Smooth muscle cell (in vitro differentiated cells): ENCODE data around the gene NLRP4. TPM values are rescaled to one million over a fixed set of nuclear protein-coding genes. Genes with fewer than 3 reads are reported as not detected.

Experiments used
- DNase-seq: peaks from one replicate; lab custom pipeline; 2025; ENCODE audit not compliant: unreplicated experiment; lab: John Stamatoyannopoulos, UW
- H2AFZ ChIP-seq: fragments of 200-600 bp; sonication (generic); 2 replicates; pipeline ENCODE4 v1.6.0; 2016; ENCODE audit warnings: antibody characterized with exemption, low read depth, mild to moderate bottlenecking
- H3F3A ChIP-seq: fragments of 200-600 bp; sonication (generic); 2 replicates; pipeline ENCODE4 v1.6.0; 2017; ENCODE audit warnings: antibody characterized with exemption, low read depth
- H3K27ac ChIP-seq: fragments of 200-600 bp; sonication (generic); 2 replicates; pipeline ENCODE4 v1.5.1; 2016; ENCODE audit warnings: low read depth, mild to moderate bottlenecking
- H3K27me3 ChIP-seq: fragments of 200-600 bp; sonication (generic); 2 replicates; pipeline ENCODE4 v1.6.1; 2016; ENCODE audit warnings: low read depth, mild to moderate bottlenecking
- H3K36me3 ChIP-seq: fragments of 200-600 bp; sonication (generic); 2 replicates; pipeline ENCODE4 v1.5.1; 2016; ENCODE audit warnings: low read depth
- H3K4me1 ChIP-seq: fragments of 200-600 bp; sonication (generic); 2 replicates; pipeline ENCODE4 v1.5.1; 2016; ENCODE audit warnings: low read depth
- H3K4me2 ChIP-seq: fragments of 200-600 bp; sonication (generic); 2 replicates; pipeline ENCODE4 v1.6.0; 2016; ENCODE audit warnings: mild to moderate bottlenecking
- H3K4me3 ChIP-seq: fragments of 200-600 bp; sonication (generic); 2 replicates; pipeline ENCODE4 v1.5.1; 2016; ENCODE audit warnings: mild to moderate bottlenecking
- H3K79me2 ChIP-seq: fragments of 200-600 bp; sonication (generic); 2 replicates; pipeline ENCODE4 v1.6.0; 2016; ENCODE audit warnings: low read depth, mild to moderate bottlenecking
- H3K9ac ChIP-seq: fragments of 200-600 bp; sonication (generic); 2 replicates; pipeline ENCODE4 v1.6.0; 2016; ENCODE audit warnings: low read depth
- H3K9me3 ChIP-seq: fragments of 200-600 bp; sonication (generic); replicated peaks from 2 replicates; pipeline ENCODE4 v1.5.1; 2016; ENCODE audit warnings: low read depth
- H4K20me1 ChIP-seq: fragments of 200-600 bp; sonication (generic); 2 replicates; pipeline ENCODE4 v1.6.0; 2016; ENCODE audit warnings: low read depth
- WGBS: methylation state at CpG from one replicate; pipeline ENCODE4 v1.1.7; 2016; ENCODE audit warnings: low lambda C conversion rate; 5-methylcytosine and 5-hydroxymethylcytosine counted together
- polyA plus RNA-seq: library from polyadenylated mRNA; unstranded; fragments of >200 nt; fragmentation: Nextera tagmentation; extraction: Ambion mirVana; gene quantifications from 2 replicates; pipeline ENCODE4 v1.2.1, GENCODE V29; 2016
- total RNA-seq: library from RNA; depleted of rRNA; stranded (reverse); fragments of >200 nt; gene quantifications from 2 replicates; pipeline ENCODE4 v1.2.3, GENCODE V29; 2014
- TF ChIP-seq, protein P1 (sequence below): fragments of 200-600 bp; sonication (generic); IDR thresholded peaks from 2 replicates; pipeline ENCODE4 v1.5.1; 2017; ENCODE audit warnings: borderline replicate concordance, mild to moderate bottlenecking, antibody characterized with exemption; ENCODE audit not compliant: insufficient read depth, poor library complexity, severe bottlenecking

The NLRP4 gene, protein sequence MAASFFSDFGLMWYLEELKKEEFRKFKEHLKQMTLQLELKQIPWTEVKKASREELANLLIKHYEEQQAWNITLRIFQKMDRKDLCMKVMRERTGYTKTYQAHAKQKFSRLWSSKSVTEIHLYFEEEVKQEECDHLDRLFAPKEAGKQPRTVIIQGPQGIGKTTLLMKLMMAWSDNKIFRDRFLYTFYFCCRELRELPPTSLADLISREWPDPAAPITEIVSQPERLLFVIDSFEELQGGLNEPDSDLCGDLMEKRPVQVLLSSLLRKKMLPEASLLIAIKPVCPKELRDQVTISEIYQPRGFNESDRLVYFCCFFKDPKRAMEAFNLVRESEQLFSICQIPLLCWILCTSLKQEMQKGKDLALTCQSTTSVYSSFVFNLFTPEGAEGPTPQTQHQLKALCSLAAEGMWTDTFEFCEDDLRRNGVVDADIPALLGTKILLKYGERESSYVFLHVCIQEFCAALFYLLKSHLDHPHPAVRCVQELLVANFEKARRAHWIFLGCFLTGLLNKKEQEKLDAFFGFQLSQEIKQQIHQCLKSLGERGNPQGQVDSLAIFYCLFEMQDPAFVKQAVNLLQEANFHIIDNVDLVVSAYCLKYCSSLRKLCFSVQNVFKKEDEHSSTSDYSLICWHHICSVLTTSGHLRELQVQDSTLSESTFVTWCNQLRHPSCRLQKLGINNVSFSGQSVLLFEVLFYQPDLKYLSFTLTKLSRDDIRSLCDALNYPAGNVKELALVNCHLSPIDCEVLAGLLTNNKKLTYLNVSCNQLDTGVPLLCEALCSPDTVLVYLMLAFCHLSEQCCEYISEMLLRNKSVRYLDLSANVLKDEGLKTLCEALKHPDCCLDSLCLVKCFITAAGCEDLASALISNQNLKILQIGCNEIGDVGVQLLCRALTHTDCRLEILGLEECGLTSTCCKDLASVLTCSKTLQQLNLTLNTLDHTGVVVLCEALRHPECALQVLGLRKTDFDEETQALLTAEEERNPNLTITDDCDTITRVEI
- total RNA-seq (not detected in 2 replicates), polyA plus RNA-seq (not detected in 2 replicates)

DNA sequence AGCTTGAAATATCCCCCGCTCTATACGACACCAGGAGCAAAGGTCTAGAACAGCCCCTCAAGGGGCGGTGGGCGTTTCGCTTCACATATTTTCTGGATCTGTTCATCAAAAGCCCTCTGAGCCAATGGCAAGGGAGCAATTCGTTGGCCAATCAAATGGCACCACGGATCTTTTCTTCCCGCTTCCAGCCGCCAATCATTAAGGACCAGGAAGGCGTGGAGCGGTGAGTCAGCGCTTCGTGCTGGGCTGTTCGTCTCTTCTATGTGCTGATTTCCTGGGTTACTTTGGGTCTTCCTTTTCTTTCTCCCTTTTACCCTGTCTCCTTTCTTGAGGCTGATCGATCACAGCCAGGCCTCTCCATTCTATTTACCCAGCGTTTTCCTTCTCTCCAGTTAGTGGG lies at the start of gene NLRP4:
Gene NLRP4, plus strand, starts transcription at position 201 of the 400 bp plus-strand sequence. CDS start 15,541 bp downstream, outside the sequence.
- H3K27me3 ChIP-seq: no peaks in the 10 kb centered on the region
- no peaks in the 10 kb centered on the region for H3K79me2 ChIP-seq
- 88% methylated on average over 16 of the region's 16 CpGs for WGBS
- H3F3A ChIP-seq: no peaks in the 10 kb centered on the region
- no peak within 1 kb of the TSS for H3K9ac ChIP-seq
- H3K4me1 ChIP-seq: no peaks in the 10 kb centered on the region
- TF ChIP-seq, protein P1, sequence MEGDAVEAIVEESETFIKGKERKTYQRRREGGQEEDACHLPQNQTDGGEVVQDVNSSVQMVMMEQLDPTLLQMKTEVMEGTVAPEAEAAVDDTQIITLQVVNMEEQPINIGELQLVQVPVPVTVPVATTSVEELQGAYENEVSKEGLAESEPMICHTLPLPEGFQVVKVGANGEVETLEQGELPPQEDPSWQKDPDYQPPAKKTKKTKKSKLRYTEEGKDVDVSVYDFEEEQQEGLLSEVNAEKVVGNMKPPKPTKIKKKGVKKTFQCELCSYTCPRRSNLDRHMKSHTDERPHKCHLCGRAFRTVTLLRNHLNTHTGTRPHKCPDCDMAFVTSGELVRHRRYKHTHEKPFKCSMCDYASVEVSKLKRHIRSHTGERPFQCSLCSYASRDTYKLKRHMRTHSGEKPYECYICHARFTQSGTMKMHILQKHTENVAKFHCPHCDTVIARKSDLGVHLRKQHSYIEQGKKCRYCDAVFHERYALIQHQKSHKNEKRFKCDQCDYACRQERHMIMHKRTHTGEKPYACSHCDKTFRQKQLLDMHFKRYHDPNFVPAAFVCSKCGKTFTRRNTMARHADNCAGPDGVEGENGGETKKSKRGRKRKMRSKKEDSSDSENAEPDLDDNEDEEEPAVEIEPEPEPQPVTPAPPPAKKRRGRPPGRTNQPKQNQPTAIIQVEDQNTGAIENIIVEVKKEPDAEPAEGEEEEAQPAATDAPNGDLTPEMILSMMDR: no peak
- H3K4me3 ChIP-seq: no peak within 1 kb of the TSS
- H3K27ac ChIP-seq: no peak within 1 kb of the TSS
- H4K20me1 ChIP-seq: no peaks in the 10 kb centered on the region
- H3K36me3 ChIP-seq: no peaks in the 10 kb centered on the region
- no peak for DNase-seq
- no peak within 1 kb of the TSS for H2AFZ ChIP-seq
- H3K9me3 ChIP-seq: peaks cover 13% of the 10 kb centered on the region
- H3K4me2 ChIP-seq: no peak within 1 kb of the TSS

DNA sequence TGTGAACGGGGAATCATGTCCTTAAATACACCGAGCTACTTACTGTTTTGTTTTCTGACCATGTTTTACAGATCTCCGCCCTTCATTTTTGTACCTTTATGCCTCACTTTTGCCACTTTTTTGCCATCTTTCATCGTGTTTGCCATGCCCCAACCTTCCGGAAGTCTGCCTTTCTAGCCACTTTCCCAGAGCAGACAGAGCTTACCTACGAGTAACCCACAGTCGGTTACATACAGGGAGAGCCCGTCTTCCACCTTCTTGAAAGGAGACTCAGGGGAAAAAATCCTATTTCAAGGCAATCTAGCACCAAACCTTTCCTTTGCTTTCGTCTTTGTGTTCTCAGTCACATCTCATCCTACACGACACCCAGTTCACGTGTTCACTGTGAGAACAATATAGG lies 41.3 kb upstream of the NLRP4 start:
- no peak for DNase-seq

DNA sequence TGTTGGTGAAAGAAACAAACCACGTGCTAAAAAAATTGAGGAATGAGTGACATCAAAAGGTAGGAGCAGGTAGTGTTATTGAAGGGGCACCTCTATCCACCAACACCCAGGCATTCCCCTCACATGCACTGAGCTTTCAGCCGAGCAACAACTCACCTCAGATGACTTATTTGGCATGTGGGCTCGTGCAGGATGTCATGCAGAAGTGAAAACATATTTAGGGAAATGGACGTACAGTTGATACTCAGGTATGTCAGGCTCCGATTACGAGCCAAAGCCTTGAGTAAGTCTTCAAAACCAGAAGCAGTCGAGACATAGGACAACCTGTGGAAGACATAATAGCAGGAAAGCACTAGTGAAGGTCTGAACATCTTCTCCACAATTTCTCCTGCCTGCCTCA lies 34.9 kb upstream of the NLRP4 start:
- Histone ChIP-seq H3K27ac (no peak overlapping the region), H3F3A (no peaks in the 10 kb centered on the region), H3K4me3 (no peak overlapping the region), H3K4me1 (no peaks in the 10 kb centered on the region), H3K9ac (no peak overlapping the region), H4K20me1 (no peaks in the 10 kb centered on the region), H3K27me3 (no peaks in the 10 kb centered on the region), H3K4me2 (no peak overlapping the region), H3K9me3 (peaks cover 5% of the 10 kb centered on the region), H3K79me2 (no peaks in the 10 kb centered on the region), H2AFZ (no peak overlapping the region), H3K36me3 (no peaks in the 10 kb centered on the region)
- 56% methylated on average over 7 of the region's 7 CpGs for WGBS
- TF ChIP-seq, protein P1: no peak
- no peak for DNase-seq

More for the DNA sequence above, 41.3 kb upstream of the NLRP4 start:
- TF ChIP-seq, protein P1: no peak
- no peaks in the 10 kb centered on the region for H3K4me1 ChIP-seq
- H3K36me3 ChIP-seq: no peaks in the 10 kb centered on the region
- WGBS: 82% methylated on average over 11 of the region's 11 CpGs
- no peak overlapping the region for H3K4me3 ChIP-seq
- H4K20me1 ChIP-seq: no peaks in the 10 kb centered on the region
- peaks cover 3% of the 10 kb centered on the region for H3K9me3 ChIP-seq
- no peaks in the 10 kb centered on the region for H3F3A ChIP-seq
- no peaks in the 10 kb centered on the region for H3K79me2 ChIP-seq
- no peak overlapping the region for H3K4me2 ChIP-seq
- H3K9ac ChIP-seq: no peak overlapping the region
- no peak overlapping the region for H2AFZ ChIP-seq
- H3K27ac ChIP-seq: no peak overlapping the region
- H3K27me3 ChIP-seq: no peaks in the 10 kb centered on the region
